Measurements from ENCODE around the gene SMIM8.

GRCh38 chr6:87384038-87384437 lies 61.6 kb downstream of the SMIM8 start:
- TF ChIP-seq CTCF (IDR thresholded peaks at IDR 0.05; ENCODE audit: low read length) (no peak), EZH2 (optimal IDR thresholded peaks at IDR 0.05; ENCODE audit: low read depth, low read length) (no peak)
